GM18861 (cell line): ENCODE data around the gene WNT4.

Experiments
- ATAC-seq: cut with Tn5 transposase; IDR thresholded peaks from one replicate; pipeline ENCODE4 v1.9.1; 2021; ENCODE audit not compliant: unreplicated experiment

The WNT4 gene

DNA sequence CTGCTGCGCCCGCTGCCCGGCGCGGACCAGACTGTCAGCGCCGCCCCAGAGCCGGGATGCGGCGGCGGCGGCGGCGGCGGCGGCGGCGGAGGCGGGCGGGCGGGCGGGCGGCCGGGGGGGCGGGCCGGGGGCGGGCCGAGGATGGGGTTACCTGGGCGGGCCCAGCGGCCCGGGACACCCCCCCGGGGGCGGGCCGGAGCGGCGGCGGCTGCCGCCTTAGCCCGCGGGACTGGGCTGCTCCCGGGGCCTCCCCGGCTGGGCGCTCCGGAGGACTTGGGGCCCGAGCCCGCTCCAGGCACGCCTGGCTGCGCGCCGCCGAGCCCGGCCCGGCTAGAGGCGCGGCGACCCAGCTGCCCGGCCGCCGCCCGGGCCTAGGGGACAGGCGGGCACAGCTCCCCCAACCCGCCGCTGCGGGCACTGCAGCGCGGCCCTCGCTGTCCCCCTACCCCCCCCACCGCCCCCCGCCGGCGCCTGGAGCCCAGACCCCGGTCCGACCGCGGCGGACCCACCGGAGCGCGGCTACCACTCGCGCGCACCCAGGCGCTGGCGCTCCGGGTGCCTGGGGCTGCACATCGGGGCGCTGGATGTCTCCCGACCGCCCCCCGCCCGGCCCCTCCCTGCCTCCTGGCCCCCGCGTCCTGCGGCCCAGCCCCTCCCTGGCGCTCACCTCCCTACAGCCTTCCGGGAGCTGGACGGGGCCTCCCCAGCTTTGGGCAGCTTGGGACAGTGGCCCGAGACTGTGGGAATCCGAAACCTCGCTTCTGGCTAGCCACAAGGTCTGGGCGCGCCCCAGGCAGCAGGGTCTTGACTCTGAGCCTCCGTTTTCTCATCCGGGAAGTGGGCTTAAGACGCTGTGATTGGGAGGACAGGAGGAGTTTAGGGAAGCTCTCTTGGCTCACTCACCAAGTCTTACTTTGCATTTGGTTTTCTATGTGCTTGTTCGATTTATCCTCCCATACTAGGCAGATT lies at the start of gene WNT4:
TSS of gene WNT4 (minus strand) at position 33 of the 969 bp plus-strand sequence. CDS start 175 bp downstream, outside the sequence.
- no peak for ATAC-seq

DNA sequence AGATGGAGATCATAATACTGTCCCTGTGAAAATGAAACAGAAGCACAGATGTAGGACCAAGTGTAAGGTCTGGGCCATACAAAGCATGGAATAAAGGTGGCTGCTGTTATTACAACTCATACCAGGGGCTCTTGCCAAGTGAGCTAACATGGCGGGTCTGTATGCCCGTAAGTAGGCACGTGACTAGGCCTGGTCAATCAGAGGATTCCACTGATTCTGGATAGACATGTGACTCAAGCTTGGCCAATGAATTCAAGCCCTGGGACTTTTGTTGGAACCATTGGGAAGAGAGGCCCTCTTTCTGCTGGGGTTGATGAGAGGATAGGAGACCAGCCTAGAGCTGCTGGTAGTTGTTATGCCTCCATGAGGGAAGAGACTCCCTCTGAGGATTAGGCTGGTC lies 47.8 kb upstream of the WNT4 start:
- no peak for ATAC-seq

DNA sequence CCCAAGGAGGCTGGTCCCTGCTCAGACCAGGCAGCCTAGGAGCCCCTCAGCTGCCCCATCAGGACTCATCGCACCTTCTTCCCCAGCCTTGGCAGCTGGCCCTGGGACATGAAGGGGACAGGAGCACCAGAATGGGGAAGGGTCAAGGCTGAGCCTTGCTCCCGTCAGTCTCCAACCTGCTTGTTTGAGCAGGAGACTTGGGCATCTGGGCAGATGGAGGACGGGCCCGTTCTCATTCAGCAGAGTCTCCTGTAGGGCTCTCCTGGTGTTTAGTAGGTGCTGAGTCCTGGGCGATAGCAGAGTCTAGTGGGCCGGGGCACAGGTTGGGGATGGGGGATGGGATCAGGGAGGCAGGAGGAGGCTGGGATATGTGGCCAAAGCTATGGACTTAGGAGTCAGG lies 47.4 kb upstream of the WNT4 start:
- ATAC-seq = no peak

DNA sequence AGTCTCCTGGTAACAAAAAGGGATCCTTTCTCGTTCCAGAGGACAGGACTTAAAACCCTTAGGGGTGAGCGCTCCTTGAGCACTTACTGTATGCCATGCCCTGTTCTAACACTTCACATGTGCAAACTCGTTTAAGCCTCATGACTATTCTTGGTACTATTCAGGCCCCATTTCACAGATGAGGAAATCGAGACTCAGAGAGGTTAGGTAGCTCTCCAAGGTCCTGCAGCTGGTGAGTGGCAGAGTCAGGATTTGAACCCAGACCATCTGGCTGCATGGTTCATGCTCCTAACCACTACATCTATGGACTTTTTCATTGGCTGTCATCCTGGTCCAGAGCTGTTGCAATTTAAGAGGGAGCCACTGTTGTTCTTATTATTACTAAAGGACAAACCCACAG lies 46.7 kb upstream of the WNT4 start:
- ATAC-seq = no peak

DNA sequence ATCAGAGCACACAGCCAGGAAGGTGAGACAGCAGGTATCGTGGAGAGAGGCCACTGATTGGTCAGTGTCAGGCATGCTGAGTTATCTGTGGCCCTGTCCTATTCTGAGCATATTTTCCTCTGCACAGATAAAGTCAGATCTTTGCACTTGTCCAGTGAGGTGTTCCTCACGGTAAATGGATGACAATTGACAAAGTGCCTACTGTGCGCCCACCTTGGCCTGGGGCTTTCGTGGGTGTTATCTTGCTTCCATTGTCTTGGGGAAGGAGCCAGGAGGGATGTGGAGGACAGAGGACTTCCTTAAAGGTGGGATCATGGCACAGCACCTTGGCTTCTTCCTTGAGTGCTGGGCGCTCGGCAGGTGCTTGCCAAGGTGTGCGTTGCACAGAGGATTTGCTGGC lies 46.0 kb upstream of the WNT4 start:
- no peak for ATAC-seq

DNA sequence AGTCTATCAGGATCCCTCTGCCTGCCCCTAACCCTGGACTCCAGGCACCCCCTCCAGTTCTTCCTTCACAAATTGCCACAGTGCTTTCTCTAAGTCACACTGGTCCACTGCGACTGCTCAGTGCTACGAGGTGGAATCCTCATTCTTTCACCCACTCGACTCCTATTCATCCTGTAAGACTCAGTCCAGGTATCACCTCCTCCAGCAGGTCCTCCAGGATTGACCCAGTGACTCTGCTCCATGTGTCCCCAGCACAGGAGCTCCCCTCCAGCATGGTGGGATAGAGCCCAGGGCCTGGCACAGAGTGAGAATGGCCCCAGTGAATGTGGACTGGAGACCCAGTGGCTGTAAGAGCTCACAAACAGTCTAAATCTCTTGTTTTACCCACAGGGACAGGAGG lies 45.5 kb upstream of the WNT4 start:
- ATAC-seq = no peak

DNA sequence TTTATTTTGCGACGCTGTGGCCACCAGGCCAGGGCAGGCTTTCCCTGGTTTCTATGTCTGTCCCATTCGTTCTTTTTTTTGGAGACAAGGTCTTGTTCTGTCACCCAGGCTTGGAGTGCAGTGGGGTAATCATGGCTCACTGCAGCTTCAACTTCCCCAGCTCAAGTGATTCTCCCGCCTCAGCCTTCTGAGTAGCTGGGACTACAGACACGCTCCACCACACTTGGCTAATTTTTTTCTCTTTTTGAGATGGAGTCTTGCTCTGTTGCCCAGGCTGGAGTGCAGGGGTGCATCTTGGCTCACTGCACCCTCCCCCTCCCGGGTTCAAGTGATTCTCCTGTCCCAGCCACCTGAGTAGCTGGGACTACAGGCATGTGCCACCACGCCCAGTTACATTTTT lies 43.4 kb upstream of the WNT4 start:
- no peak for ATAC-seq

DNA sequence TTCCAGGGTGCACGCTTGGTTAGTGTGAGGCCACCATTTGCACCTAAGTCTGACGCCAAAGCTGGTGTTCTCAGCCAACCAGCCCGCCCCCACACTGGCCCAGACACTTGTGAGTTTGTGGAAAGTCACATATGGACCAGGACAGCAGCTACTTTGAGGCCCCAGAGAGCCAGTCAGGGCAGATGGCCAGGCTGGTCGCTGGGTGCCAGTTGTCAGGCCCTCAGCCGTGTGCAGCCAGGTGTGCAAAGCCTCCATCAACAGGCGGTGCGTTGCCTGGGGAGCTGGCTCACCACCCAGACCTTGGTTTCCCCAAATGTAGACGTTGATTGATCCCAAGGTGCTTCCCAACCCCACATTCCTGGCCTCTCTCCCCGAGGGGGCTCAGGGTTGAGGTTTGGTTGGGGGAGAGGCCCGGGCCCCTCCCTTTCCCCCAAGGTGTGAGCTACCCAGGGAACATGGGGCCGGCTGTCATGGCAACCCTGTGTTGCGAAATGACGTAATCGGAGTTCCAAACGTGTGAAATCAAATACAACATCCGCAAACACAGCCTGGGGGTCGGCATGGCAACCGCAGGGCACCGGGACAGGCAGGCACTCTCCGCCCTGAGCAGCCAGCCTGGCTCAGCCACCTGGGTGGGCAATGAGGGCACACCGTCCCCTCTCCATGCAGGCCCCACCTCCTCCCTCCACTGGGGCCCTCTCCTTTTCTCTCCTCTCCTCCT lies 42.2 kb upstream of the WNT4 start:
- ATAC-seq = no peak

DNA sequence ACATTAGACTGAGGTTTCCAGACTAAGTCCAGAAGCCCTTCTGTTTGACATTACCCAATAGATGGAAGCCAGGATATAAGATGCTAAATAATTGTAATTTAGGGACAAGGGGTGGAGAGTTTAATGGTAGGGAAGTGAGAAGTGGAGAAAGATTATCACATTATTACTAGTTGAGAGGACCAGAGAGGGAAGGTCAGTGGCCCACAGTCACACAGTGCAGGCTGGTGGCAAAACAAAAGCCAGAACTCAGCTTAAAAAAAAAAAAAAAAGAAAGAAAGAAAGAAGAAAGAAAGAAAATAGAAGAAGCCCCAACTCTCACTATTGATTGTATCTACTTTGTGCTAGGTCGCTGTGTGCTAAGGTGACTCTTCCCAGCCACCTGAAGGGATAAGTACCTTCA lies 41.6 kb upstream of the WNT4 start:
- no peak for ATAC-seq

DNA sequence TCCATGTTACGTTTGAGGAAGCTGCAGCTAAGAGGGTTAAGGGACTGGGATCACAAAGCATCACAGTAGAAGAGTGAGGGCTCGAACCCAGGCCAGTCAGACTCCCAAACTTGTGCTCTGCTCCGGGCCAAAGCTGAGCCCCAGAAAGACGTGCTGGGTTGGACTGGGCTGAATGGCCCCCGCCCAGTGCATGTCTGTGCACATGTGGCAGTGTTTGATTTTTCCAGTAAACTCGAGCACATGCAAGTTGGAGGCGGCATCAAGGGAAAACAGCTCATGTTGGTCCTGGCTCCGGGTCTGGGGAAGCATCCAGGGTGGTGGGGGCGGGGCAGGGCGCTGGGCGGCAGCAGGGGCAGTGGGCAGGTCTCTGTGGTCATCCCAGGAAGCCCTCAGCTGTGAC lies 39.8 kb upstream of the WNT4 start:
- no peak for ATAC-seq

DNA sequence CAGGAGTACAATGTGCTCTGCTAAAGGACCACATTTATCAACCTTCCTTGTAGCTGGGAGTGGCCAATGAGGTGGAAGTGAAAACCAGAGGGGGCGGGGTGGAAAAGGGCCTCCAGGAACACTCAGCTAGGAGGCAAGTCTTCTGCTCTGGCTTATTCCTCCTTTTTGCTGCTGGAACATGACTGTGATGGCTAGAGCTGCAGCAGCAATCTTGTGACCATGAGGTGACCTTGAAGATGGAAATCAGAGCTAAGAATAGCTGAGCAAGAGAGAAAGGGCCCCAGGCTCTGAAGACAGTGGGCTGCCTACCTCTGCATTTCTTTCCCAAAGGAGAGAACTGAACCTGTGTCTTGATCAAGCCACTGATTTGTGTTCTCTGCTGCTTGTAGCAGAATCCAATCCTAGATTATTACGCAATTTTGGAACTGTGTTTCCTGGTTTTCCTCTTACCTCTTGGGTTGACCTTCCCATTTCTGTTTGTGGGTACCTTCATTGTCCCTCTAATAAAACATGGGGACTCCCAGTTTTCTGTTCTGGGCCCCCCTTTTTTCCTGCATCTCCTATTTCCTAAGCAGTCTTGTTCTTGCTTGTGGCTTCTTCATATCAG lies 36.4 kb upstream of the WNT4 start:
- no peak for ATAC-seq

DNA sequence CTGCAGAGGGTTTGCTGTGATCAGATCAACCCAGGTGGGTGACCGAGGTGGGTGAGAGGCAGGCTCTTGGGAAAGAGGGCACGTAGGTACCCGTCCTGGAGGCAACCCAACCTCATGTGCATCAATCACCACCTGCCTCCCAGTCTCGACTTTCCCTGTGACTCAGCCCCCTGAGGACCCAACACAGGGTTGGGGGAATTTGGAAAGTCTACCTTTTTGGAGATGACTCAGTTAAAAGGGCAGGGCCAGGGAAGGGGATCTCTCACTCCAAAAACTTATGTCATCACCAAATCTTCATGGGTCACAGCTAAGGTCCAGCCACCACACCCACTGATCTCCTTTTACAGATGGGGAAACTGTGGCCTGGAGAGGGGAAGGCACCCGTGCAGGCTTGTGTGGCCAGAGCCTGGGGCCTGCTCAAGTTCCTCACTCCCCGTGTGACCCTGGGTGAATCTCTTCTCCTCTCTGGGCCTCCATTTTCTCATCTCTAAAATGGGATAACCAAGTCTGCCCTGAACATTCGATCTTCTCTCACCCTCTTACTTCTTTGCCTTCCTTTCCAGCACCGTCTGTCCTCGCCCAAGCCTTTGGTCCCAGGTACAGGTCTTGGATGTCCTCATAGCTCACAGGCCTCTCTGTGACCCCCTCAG lies 34.6 kb upstream of the WNT4 start:
- no peak for ATAC-seq

DNA sequence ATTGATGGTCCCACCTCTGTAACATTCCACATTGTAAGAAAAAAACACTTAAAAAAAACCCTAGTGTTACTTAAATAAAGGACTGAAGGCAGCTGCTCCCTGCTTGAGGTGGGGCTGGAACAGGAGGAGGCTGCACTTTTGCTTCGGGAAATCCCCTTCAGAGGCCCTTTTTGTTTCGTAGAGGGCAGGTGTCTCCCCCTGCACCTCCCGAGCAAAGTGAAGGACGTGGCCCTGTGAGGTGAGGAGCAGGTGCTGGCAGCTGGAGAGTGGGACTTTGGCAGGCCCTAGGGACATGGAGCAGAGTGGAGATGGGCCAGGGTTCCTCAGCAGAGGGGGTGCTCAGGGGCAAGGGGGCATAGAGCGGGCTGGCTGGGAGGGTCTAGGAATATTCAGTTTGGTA lies 33.4 kb upstream of the WNT4 start:
- peak; percentile 57 for ATAC-seq

DNA sequence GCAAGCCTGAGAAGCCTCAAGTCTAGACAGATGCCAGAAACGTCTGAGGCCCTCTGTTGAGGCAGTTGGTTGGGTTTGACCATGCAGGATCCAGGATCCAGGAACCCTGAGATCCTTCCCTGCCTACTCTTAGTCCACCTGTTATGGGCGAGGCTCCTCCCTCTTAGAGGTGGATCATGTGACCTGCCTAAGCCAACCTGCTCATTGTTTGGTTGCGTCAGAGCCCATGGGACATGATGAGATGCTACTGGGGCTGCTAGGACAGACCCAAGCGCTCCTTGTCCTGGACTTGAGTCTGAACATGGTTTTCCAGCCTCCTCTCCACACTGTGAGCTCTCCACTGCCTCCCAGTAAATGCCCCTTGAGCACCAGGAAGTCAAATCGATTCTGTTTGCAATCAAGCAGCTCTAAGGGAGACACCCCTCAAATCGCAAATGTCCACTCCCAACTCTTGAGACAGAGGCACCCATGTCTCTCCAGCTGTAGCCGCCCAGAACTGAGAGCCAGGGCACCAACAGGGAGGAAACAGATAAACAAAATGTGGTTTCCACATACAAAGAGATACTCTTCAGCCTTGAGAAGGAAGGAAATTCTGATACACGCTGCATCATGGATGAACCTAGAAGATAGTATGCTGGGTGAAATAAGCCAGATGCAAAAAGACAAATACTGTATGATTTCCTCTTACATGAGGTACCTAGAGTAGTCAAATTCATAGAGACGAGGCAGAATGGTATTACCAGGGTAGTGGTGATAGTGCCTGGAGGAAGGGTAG lies 31.7 kb upstream of the WNT4 start:
- no peak for ATAC-seq

DNA sequence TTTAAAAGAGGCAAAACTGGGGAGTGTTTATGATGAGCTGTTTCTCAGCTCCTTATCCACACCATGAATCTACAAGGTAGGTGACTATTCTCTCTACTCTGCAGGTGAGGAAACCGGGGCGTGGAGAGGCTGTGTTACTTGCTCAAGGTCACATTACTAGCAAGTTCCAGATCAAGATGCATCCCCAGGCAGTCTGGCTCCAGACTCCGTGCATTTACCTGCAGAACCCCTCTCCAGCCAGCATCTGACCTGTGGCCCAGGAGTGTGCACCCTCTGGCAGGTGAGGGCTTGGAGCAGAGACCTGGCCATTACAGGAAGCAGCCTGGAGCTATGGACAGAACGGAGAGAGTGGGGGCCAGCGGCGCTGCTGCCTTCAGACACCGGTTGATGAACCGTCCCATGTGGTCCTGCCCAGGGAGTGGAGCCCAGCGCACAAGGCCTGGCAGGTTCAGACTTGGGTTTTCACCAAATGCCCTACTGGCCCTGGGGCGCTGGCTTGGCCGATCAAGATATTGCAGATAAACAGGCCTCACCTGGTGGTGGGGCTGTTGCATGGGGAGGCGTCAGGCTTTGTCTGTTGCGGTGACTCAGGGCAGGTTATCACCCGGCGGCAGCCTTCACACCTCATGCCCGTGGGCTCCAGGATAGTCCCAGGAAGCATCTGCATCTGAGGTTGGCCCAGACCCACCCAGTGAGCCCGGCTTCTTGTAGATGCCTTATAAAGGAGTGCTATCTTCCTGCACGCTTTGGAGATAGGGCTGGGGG lies 29.2 kb upstream of the WNT4 start:
- ATAC-seq = no peak

DNA sequence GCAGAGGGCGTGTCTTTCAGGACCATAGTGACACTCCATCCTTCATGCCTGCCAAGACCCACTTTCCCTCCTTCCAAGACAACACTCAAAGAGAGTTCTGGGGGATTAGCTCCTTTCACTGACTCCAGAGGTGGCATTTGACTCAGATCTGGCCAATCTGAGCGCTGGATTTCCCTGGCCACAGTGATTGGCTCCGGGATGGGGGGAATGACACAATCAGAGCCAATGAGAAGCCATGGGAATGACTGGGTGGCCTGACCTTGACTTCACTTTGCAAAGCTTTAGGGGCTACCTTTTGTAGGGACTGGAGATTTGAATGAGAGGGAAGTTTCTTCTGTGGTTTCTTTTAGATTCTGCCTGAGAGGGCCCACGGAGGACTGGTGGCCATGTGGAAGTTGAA lies 26.9 kb upstream of the WNT4 start:
- no peak for ATAC-seq

DNA sequence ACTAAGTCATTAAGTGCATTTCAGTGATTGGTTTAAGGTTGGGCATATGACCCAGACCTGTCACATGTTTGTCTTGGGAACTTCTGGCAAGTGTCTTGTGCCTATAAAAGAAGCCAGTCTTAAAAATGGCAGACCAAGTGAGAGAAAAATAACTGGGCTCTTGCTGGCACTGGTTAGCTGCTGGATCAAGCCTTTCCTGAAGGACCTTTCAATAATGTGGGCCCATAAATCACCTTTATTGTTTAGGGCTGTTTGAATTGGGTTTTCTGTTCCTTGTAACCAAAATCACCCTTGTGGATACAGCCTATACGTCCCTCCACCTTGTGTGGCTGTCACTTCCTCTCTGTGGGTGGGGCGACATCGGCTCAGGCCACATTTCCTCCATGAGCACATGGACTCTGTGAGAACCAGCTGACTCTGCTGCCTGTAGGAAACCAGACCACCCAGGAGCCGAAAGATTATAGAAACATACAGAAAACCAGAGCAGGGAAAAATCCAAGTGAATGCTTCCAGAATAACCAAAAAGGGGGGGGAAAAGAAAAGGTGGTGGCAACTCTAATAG lies 25.6 kb upstream of the WNT4 start:
- ATAC-seq = no peak

DNA sequence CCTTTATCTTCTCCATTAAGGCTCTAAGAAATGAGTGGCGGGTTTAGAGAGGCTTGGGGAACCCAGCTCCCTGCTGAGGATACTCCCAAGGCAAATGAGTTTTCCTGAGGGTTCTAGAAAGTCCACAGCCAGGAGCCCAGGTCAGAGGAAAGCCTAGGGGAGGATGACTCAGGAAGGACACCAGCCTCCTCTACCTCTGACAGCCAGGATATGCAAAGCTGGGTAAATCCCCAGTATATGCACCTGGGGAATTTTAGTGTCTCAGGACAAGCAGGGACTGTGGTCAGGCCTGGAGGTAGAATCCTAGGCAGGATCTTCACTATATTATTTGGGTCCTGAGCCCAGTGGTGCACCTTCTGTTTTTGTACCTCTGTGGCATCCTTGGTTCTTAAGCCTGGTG lies 23.5 kb upstream of the WNT4 start:
- ATAC-seq = no peak
